Hippocampal formation (tissue), 2 donors: ENCODE measurements around the gene SSTR1.
A peak's percentile ranks its signal among the peaks of the same experiment; 100 is the strongest.

Experiments used
- DNase-seq, 2 donors: peaks; one replicate each; lab custom pipeline; 2025; lab: John Stamatoyannopoulos, UW

SSTR1 gene

GRCh38 chr14:38203929-38204718 lies 3.6 kb upstream of the SSTR1 start:
- DNase-seq: no peak

- DNase-seq: no peak
Measured at GRCh38 chr14:38204719-38205115, 3.0 kb upstream of the SSTR1 start.

- DNase-seq: no peak
Measured at GRCh38 chr14:38205119-38205813, 2.4 kb upstream of the SSTR1 start.

- DNase-seq: no peak
Measured at GRCh38 chr14:38205949-38206665, 1.6 kb upstream of the SSTR1 start.

- no peak for DNase-seq
Measured at GRCh38 chr14:38206689-38207376, 871 bp upstream of the SSTR1 start.

- DNase-seq: no peak
Measured at GRCh38 chr14:38207377-38207735, 348 bp upstream of the SSTR1 start.

GRCh38 chr14:38208618-38209562 lies 1.2 kb downstream of the SSTR1 start:
- DNase-seq: peak in 1 of 2 donors; percentile 9

GRCh38 chr14:38209572-38210557 lies 2.2 kb downstream of the SSTR1 start:
- no peak for DNase-seq

- no peak for DNase-seq
Measured at GRCh38 chr14:38210587-38211216, 3.0 kb downstream of the SSTR1 start.

- no peak for DNase-seq
Measured at GRCh38 chr14:38211255-38211735, 3.6 kb downstream of the SSTR1 start.

GRCh38 chr14:38212111-38212510 lies 4.4 kb downstream of the SSTR1 start:
- no peak for DNase-seq

- DNase-seq: no peak
Measured at GRCh38 chr14:38213001-38213400, 5.3 kb downstream of the SSTR1 start.

GRCh38 chr14:38217553-38217952 lies 9.8 kb downstream of the SSTR1 start:
- DNase-seq: no peak

GRCh38 chr14:38221077-38221476 lies 13.4 kb downstream of the SSTR1 start:
- DNase-seq: no peak

GRCh38 chr14:38224338-38224737 lies 16.6 kb downstream of the SSTR1 start:
- DNase-seq: no peak

- DNase-seq: no peak
Measured at GRCh38 chr14:38225946-38226345, 18.2 kb downstream of the SSTR1 start.

GRCh38 chr14:38226366-38226765 lies 18.7 kb downstream of the SSTR1 start:
- no peak for DNase-seq

- DNase-seq: no peak
Measured at GRCh38 chr14:38233218-38233617, 25.5 kb downstream of the SSTR1 start.

- DNase-seq: no peak
Measured at GRCh38 chr14:38238332-38238731, 30.6 kb downstream of the SSTR1 start.
